ENCODE measurements around the gene CCR5AS.

Gene CCR5AS

GRCh38 chr3:46367811-46368210 lies 39.1 kb downstream of the CCR5AS start:
- H3K9me3 ChIP-seq (ENCODE audit: control insufficient read depth, low read depth, low read length): no peaks in the 10 kb centered on the region
- H3K79me2 ChIP-seq (ENCODE audit: insufficient read depth, low read length): no peaks in the 10 kb centered on the region
- no peaks in the 10 kb centered on the region; a peak in 1 of 4 replicates for H3K4me1 Mint-ChIP-seq
- no peak for DNase-seq
- no CpG with 5 or more reads among the region's 5 CpGs for WGBS (ENCODE audit: extremely low coverage, insufficient read length, low lambda C conversion rate)
- H4K20me1 ChIP-seq (ENCODE audit: control insufficient read depth, insufficient read depth, insufficient read length): no peaks in the 10 kb centered on the region
- no peak overlapping the region for H3K56ac ChIP-seq (ENCODE audit: insufficient read length, low read depth, low read length)
- no peak overlapping the region for H3K18ac ChIP-seq (ENCODE audit: insufficient read length, low read depth, low read length)
- H3K9ac ChIP-seq (ENCODE audit: extremely low read depth, insufficient read length, low read length): no peak overlapping the region
- H2BK15ac ChIP-seq (ENCODE audit: low read depth, low read length): no peak overlapping the region
- H3K36me3 Mint-ChIP-seq (ENCODE audit: insufficient read depth in 1 of 3, low read depth in 3 of 3): no peaks in the 10 kb centered on the region
- H2BK12ac ChIP-seq (ENCODE audit: insufficient read length, low read depth, low read length): no peak overlapping the region
- no peak overlapping the region for H3K14ac ChIP-seq (ENCODE audit: insufficient read depth, low read length)
- H4K5ac ChIP-seq (ENCODE audit: insufficient read length, low read depth, low read length): no peak overlapping the region
- no peak overlapping the region for H3K4ac ChIP-seq (ENCODE audit: low read depth, low read length)
- no peak overlapping the region for H2BK20ac ChIP-seq (ENCODE audit: low read depth, low read length, poor library complexity, severe bottlenecking)
- no peak overlapping the region for H2BK120ac ChIP-seq (ENCODE audit: low read depth, low read length, poor library complexity, severe bottlenecking)
- H3K23me2 ChIP-seq (ENCODE audit: insufficient read length, low read depth, low read length, poor library complexity, severe bottlenecking): no peaks in the 10 kb centered on the region
- no peak overlapping the region for H3K4me2 ChIP-seq (ENCODE audit: insufficient read depth, insufficient read length, low read length)
- TF ChIP-seq CTCF (conservative IDR thresholded peaks at IDR 0.05): no peak
- no peak overlapping the region for H4K8ac ChIP-seq (replicated peaks; ENCODE audit: insufficient read length, low read depth, low read length)
- H3K79me1 ChIP-seq (ENCODE audit: insufficient read depth, low read depth, low read length, poor library complexity, severe bottlenecking): no peaks in the 10 kb centered on the region
- no peak overlapping the region for H2AFZ ChIP-seq (ENCODE audit: low read length)
- H3K27ac ChIP-seq (ENCODE audit: insufficient read length, low read depth, low read length): no peak overlapping the region
- no peak overlapping the region for H3T11ph ChIP-seq (ENCODE audit: low read length)
- peaks cover 9% of the 10 kb centered on the region for H3K27me3 Mint-ChIP-seq (ENCODE audit: low read depth)
- no peak overlapping the region for H3K23ac ChIP-seq (ENCODE audit: insufficient read length, low read depth, low read length)
- H3K27ac Mint-ChIP-seq: no peak overlapping the region
- no peak overlapping the region for H3K4me3 Mint-ChIP-seq
- no peaks in the 10 kb centered on the region for H3K9me3 Mint-ChIP-seq
- H2BK5ac ChIP-seq (ENCODE audit: insufficient read length, low read length): no peak overlapping the region
- H3K27me3 ChIP-seq (ENCODE audit: insufficient read depth, low read length): no peaks in the 10 kb centered on the region
- H3K4me1 ChIP-seq (ENCODE audit: insufficient read depth, low read length): no peaks in the 10 kb centered on the region; the same call in 1 of the 2 replicates
- H4K91ac ChIP-seq (ENCODE audit: insufficient read length, low read depth, low read length): no peak overlapping the region
- no peak overlapping the region for H2AK5ac ChIP-seq (ENCODE audit: insufficient read length, low read length)
